Neuronal stem cell (in vitro differentiated cells): ENCODE results near the gene KLK10.

ENCODE experiments used
- DNase-seq: peaks from one replicate; pipeline ENCODE4 v3.0.0-alpha.2; 2013; ENCODE audit warnings: low spot score
- H2AFZ ChIP-seq: one replicate; pipeline ENCODE4 v1.6.1; 2013; ENCODE audit warnings: mild to moderate bottlenecking, low read length, inconsistent platforms
- H2AK5ac ChIP-seq: 2 replicates; pipeline ENCODE4 v1.6.1; 2013; ENCODE audit warnings: low read depth, mild to moderate bottlenecking, inconsistent platforms, low read length, moderate library complexity, mixed read lengths
- H2BK120ac ChIP-seq: 2 replicates; pipeline ENCODE4 v1.6.1; 2013; ENCODE audit warnings: low read depth, mild to moderate bottlenecking, inconsistent platforms, low read length, moderate library complexity, mixed read lengths
- H2BK12ac ChIP-seq: one replicate; pipeline ENCODE4 v1.6.1; 2013; ENCODE audit warnings: low read length, inconsistent platforms
- H2BK15ac ChIP-seq: 2 replicates; pipeline ENCODE4 v1.6.1; 2013; ENCODE audit warnings: mild to moderate bottlenecking, low read length, inconsistent platforms, mixed read lengths
- H2BK5ac ChIP-seq: one replicate; pipeline ENCODE4 v1.6.1; 2013; ENCODE audit warnings: inconsistent platforms, mild to moderate bottlenecking, low read length, moderate library complexity
- H3K14ac ChIP-seq: one replicate; pipeline ENCODE4 v1.6.1; 2013; ENCODE audit warnings: low read length, inconsistent platforms
- H3K18ac ChIP-seq: 2 replicates; pipeline ENCODE4 v1.6.1; 2013; ENCODE audit warnings: low read length, inconsistent platforms
- H3K23ac ChIP-seq: 2 replicates; pipeline ENCODE4 v1.6.1; 2013; ENCODE audit warnings: low read depth, mild to moderate bottlenecking, mixed read lengths, low read length, inconsistent platforms; ENCODE audit not compliant: poor library complexity
- H3K27ac ChIP-seq: replicated peaks from 3 replicates; pipeline ENCODE4 v1.5.1; 2013; ENCODE audit warnings: low read length, inconsistent platforms
- H3K27me3 ChIP-seq, 3 experiments: 2 replicates each; pipeline ENCODE4 v1.6.1; 2013; ENCODE audit warnings: low read length in 3 of 3, mild to moderate bottlenecking in 2 of 3, inconsistent platforms in 1 of 3, low read depth in 1 of 3, mixed read lengths in 1 of 3, moderate library complexity in 1 of 3; ENCODE audit not compliant: control insufficient read depth in 3 of 3, insufficient read depth in 3 of 3
- H3K36me3 ChIP-seq, 2 donors: replicated peaks in 1 of 2; 2 replicates each; pipeline ENCODE4 v1.6.1; 2013; ENCODE audit warnings: low read length in 2 of 2; ENCODE audit not compliant: control insufficient read depth in 2 of 2, insufficient read depth in 2 of 2
- H3K4ac ChIP-seq: 2 replicates; pipeline ENCODE4 v1.6.1; 2013; ENCODE audit warnings: inconsistent platforms, mild to moderate bottlenecking, low read length, moderate library complexity
- H3K4me1 ChIP-seq, 2 donors: 1 replicate in 1 of 2; 2 replicates in 1 of 2; pipeline ENCODE4 v1.6.1; 2013; ENCODE audit warnings: low read length in 2 of 2, low read depth in 1 of 2; ENCODE audit not compliant: control insufficient read depth in 2 of 2, insufficient read depth in 1 of 2
- H3K4me2 ChIP-seq: one replicate; pipeline ENCODE4 v1.6.1; 2013; ENCODE audit warnings: mild to moderate bottlenecking, low read length, inconsistent platforms; ENCODE audit not compliant: insufficient read depth, poor library complexity, severe bottlenecking
- H3K4me3 ChIP-seq, 2 donors: 2 replicates each; pipeline ENCODE4 v1.5.1; 2013; ENCODE audit warnings: low read length in 2 of 2, mild to moderate bottlenecking in 2 of 2, inconsistent platforms in 1 of 2, moderate library complexity in 1 of 2
- H3K79me1 ChIP-seq: one replicate; pipeline ENCODE4 v1.6.1; 2013; ENCODE audit warnings: low read depth, mild to moderate bottlenecking, inconsistent platforms, low read length, moderate library complexity
- H3K9ac ChIP-seq: one replicate; pipeline ENCODE4 v1.6.1; 2013; ENCODE audit warnings: mild to moderate bottlenecking, low read depth, low read length, inconsistent platforms; ENCODE audit not compliant: poor library complexity
- H3K9me3 ChIP-seq, 2 donors: replicated peaks in 1 of 2; 2 replicates each; pipeline versions ENCODE3 to v1.6.1; 2013; ENCODE audit warnings: low read length in 2 of 2, mild to moderate bottlenecking in 2 of 2, inconsistent platforms in 1 of 2, low read depth in 1 of 2, mixed read lengths in 1 of 2, moderate library complexity in 1 of 2; ENCODE audit not compliant: control insufficient read depth in 2 of 2, insufficient read depth in 1 of 2
- H4K8ac ChIP-seq: one replicate; pipeline ENCODE4 v1.6.1; 2013; ENCODE audit warnings: low read depth, mild to moderate bottlenecking, inconsistent platforms, low read length, moderate library complexity
- H4K91ac ChIP-seq: one replicate; pipeline ENCODE4 v1.6.1; 2013; ENCODE audit warnings: low read length, low read depth, mild to moderate bottlenecking, inconsistent platforms; ENCODE audit not compliant: poor library complexity
- WGBS, 2 donors: extraction: QIAGEN DNeasy Blood & Tissue Kit; methylation state at CpG; one replicate each; pipeline ENCODE4 v1.1.7; 2013; ENCODE audit warnings: missing lambda C conversion rate in 2 of 2, mixed read lengths in 1 of 2; ENCODE audit not compliant: insufficient read length in 2 of 2, insufficient replicate concordance in 1 of 2; ENCODE audit errors: extremely low coverage in 2 of 2; 5-methylcytosine and 5-hydroxymethylcytosine counted together

The KLK10 gene

GRCh38 chr19:51009061-51009891 is 10.2 kb downstream of the KLK10 start:
- Histone ChIP-seq H3K9me3 (no peaks in the 10 kb centered on the region), H4K91ac (no peak overlapping the region)

GRCh38 chr19:51007488-51007887 is 12.0 kb downstream of the KLK10 start:
- H2BK15ac ChIP-seq = no peak overlapping the region
- WGBS, 2 donors = no CpG with 5 or more reads among the region's 3 CpGs
- no peak overlapping the region for H2BK120ac ChIP-seq
- no peak overlapping the region for H4K91ac ChIP-seq
- H3K9me3 ChIP-seq = no peaks in the 10 kb centered on the region
- peaks cover 0 to 18% (median 0%) of the 10 kb centered on the region in 3 experiments for H3K27me3 ChIP-seq
- no peak for DNase-seq
- no peak overlapping the region for H2AFZ ChIP-seq
- no peak overlapping the region for H3K9ac ChIP-seq
- no peak overlapping the region for H2AK5ac ChIP-seq
- no peak overlapping the region for H3K4ac ChIP-seq
- no peak overlapping the region for H3K4me3 ChIP-seq
- H3K14ac ChIP-seq = no peak overlapping the region
- H3K79me1 ChIP-seq = no peaks in the 10 kb centered on the region
- no peak overlapping the region for H3K27ac ChIP-seq
- no peak overlapping the region for H3K4me2 ChIP-seq
- no peak overlapping the region for H2BK5ac ChIP-seq
- H3K4me1 ChIP-seq = no peaks in the 10 kb centered on the region
- no peak overlapping the region for H3K23ac ChIP-seq
- no peaks in the 10 kb centered on the region for H3K36me3 ChIP-seq
- no peak overlapping the region for H2BK12ac ChIP-seq
- H3K18ac ChIP-seq = no peak overlapping the region
- H4K8ac ChIP-seq = no peak overlapping the region

More at GRCh38 chr19:51009061-51009891, 10.2 kb downstream of the KLK10 start:
- Histone ChIP-seq H3K79me1 (no peaks in the 10 kb centered on the region), H3K18ac (peak overlapping the region; percentile 60), H3K23ac (peak overlapping the region; percentile 50), H4K8ac (no peak overlapping the region), H3K27me3 (peaks cover 0 to 18% (median 0%) of the 10 kb centered on the region in 3 experiments), H2BK5ac (no peak overlapping the region), H2AK5ac (peak overlapping the region; percentile 63), H3K14ac (peak overlapping the region; percentile 95), H2AFZ (no peak overlapping the region), H2BK120ac (peak overlapping the region; percentile 68), H3K4me1 (no peaks in the 10 kb centered on the region), H3K4me3 (no peak overlapping the region), H3K27ac (no peak overlapping the region), H3K36me3 (no peaks in the 10 kb centered on the region), H3K9ac (peak overlapping the region; percentile 15), H3K4me2 (no peak overlapping the region), H2BK15ac (peak overlapping the region; percentile 75), H3K4ac (no peak overlapping the region), H2BK12ac (no peak overlapping the region)
- no peak for DNase-seq
- no CpG with 5 or more reads among the region's 19 CpGs for WGBS, 2 donors

- H2BK15ac ChIP-seq = no peak overlapping the region
- peaks cover 0 to 4% of the 10 kb centered on the region in 2 donors for H3K4me1 ChIP-seq
- peaks cover 0 to 18% (median 0%) of the 10 kb centered on the region in 3 experiments for H3K27me3 ChIP-seq
- H2BK12ac ChIP-seq = peak overlapping the region; percentile 81
- peak overlapping the region; percentile 86 for H2AK5ac ChIP-seq
- no peak overlapping the region for H3K4me2 ChIP-seq
- no peak for DNase-seq
- no peak overlapping the region for H4K8ac ChIP-seq
- H3K36me3 ChIP-seq = no peaks in the 10 kb centered on the region
- H3K4ac ChIP-seq = no peak overlapping the region
- H3K14ac ChIP-seq = peak overlapping the region; percentile 67
- no peak overlapping the region for H3K9ac ChIP-seq
- H2BK120ac ChIP-seq = no peak overlapping the region
- WGBS, 2 donors = no CpG with 5 or more reads among the region's 8 CpGs
- peak overlapping the region; percentile 59 for H2BK5ac ChIP-seq
- H3K18ac ChIP-seq = peak overlapping the region; percentile 83
- no peak overlapping the region for H3K4me3 ChIP-seq
- H3K79me1 ChIP-seq = no peaks in the 10 kb centered on the region
- H3K9me3 ChIP-seq = no peaks in the 10 kb centered on the region
- no peak overlapping the region for H4K91ac ChIP-seq
- no peak overlapping the region for H3K27ac ChIP-seq
- H3K23ac ChIP-seq = no peak overlapping the region
- no peak overlapping the region for H2AFZ ChIP-seq
Measured at GRCh38 chr19:51006406-51006805, 13.1 kb downstream of the KLK10 start.

DNA sequence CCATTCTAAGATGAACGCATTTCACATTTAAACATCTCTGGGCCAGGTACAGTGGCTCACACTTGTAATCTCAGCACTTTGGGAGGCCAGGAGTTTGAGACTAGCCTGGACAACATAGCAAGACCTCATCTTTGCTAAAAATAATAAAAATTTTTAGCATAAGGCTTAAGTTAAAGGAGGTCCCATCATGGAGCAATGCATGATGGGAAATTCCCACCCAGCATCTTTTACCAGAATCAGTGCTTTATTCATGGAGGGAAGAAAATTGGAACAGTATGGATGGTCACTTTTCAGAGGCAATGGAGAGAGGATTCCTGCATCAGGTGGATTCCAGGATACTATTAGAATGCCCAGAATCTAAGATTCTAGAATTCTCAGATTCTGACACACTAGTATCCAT is 14.3 kb downstream of the KLK10 start:
- H4K91ac ChIP-seq = no peak overlapping the region
- H3K27me3 ChIP-seq = peaks cover 0 to 18% (median 0%) of the 10 kb centered on the region in 3 experiments
- H2BK12ac ChIP-seq = no peak overlapping the region
- H3K9me3 ChIP-seq = no peaks in the 10 kb centered on the region
- peaks cover 0 to 8% of the 10 kb centered on the region in 2 donors for H3K4me1 ChIP-seq
- H3K36me3 ChIP-seq = no peaks in the 10 kb centered on the region
- no peak overlapping the region for H2AFZ ChIP-seq
- no peak overlapping the region for H2BK5ac ChIP-seq
- H2BK15ac ChIP-seq = no peak overlapping the region
- H3K27ac ChIP-seq = no peak overlapping the region
- no peak overlapping the region for H2BK120ac ChIP-seq
- no peak overlapping the region for H3K18ac ChIP-seq
- H3K9ac ChIP-seq = no peak overlapping the region
- H3K4me2 ChIP-seq = no peak overlapping the region
- WGBS, 2 donors = no CpG with 5 or more reads among the region's 1 CpG
- no peak for DNase-seq
- no peak overlapping the region for H3K14ac ChIP-seq
- no peak overlapping the region for H3K23ac ChIP-seq
- H3K79me1 ChIP-seq = no peaks in the 10 kb centered on the region
- no peak overlapping the region for H4K8ac ChIP-seq
- H3K4ac ChIP-seq = no peak overlapping the region
- no peak overlapping the region for H2AK5ac ChIP-seq
- H3K4me3 ChIP-seq = no peak overlapping the region
